Adrenal gland (tissue), 19 donors: ENCODE data around the gene PRRT1B. TPM values are rescaled to one million over a fixed set of nuclear protein-coding genes. Genes with fewer than 3 reads are reported as not detected.

Source experiments
- DNase-seq, 7 donors: peaks; one replicate each; pipeline ENCODE4 v3.0.0-alpha.2; 2019 to 2020
- H3K27ac ChIP-seq, 5 donors: fragments of 200-600 bp; sonication (generic) in 4 of 5; 1 replicate in 3 of 5; 2 replicates in 2 of 5; pipeline versions ENCODE4 v1.5.1 to v1.8.0; 2016 to 2020; ENCODE audit warnings: mild to moderate bottlenecking in 1 of 5
- H3K27me3 ChIP-seq: fragments of 200-600 bp; 2 replicates; pipeline ENCODE4 v1.8.0; 2021
- H3K36me3 ChIP-seq, 2 donors: fragments of 200-600 bp; replicated peaks in 1 of 2; 1 replicate in 1 of 2; 2 replicates in 1 of 2; pipeline versions ENCODE4 v1.5.1 to v1.8.0; 2018 to 2022
- H3K4me1 ChIP-seq, 2 donors: fragments of 200-600 bp; replicated peaks in 1 of 2; 1 replicate in 1 of 2; 2 replicates in 1 of 2; pipeline versions ENCODE4 v1.5.1 to v1.8.0; 2018 to 2021
- H3K4me3 ChIP-seq, 4 donors: fragments of 200-600 bp; sonication (generic) in 3 of 4; one replicate each; pipeline ENCODE4 v1.5.1; 2016 to 2018
- H3K9me3 ChIP-seq, 3 donors: fragments of 200-600 bp; sonication (generic) in 1 of 3; replicated peaks in 1 of 3; 1 replicate in 2 of 3; 2 replicates in 1 of 3; pipeline versions ENCODE4 v1.5.1 to v1.8.0; 2016 to 2021
- POLR2A ChIP-seq, 2 donors: fragments of 450-650 bp; IDR thresholded peaks; one replicate each; pipeline ENCODE4 v1.6.1; 2017; ENCODE audit warnings: antibody characterized with exemption in 2 of 2, mild to moderate bottlenecking in 2 of 2, moderate library complexity in 1 of 2
- WGBS, 4 donors: extraction: QIAGEN DNeasy Blood & Tissue Kit in 2 of 4; methylation state at CpG; one replicate each; pipeline versions ENCODE4 v1.1.5 to v1.1.7; 2013 to 2017; 5-methylcytosine and 5-hydroxymethylcytosine counted together
- intact Hi-C, 2 donors: fragments of 100-400 bp; cut with DNase I; formaldehyde crosslinking; loops; one replicate each; pipeline versions ENCODE4 v1.14.1 to v1.15.0; 2022 to 2023
- long read RNA-seq, 10 donors: library from polyadenylated mRNA in 3 of 10; unstranded in 2 of 10; stranded (forward) in 1 of 10; transcript quantifications; one replicate each; pipeline ENCODE4 v2.0.0 and lab custom pipeline, GENCODE V29; 2021 to 2026
- polyA plus RNA-seq, 3 donors: library from polyadenylated mRNA; stranded (reverse); fragments of 200-250 nt in 2 of 3; fragments of 350-450 nt in 1 of 3; fragmentation: Illumina TruSeq in 1 of 3; extraction: RNeasy Lipid Tissue Mini Kit (QIAGEN cat#74804) in 1 of 3; gene quantifications; one replicate each; pipeline ENCODE4 v1.2.3, GENCODE V29; 2013 to 2014
- total RNA-seq, 9 donors: library from RNA; depleted of rRNA in 4 of 9; stranded (reverse); fragments of >200 nt in 4 of 9; fragments of 120-200 nt in 1 of 9; fragmentation: NEBNext Ultra II Directional in 1 of 9; extraction: Animal tissue kit (Norgen Biotek cat#: 25700) in 1 of 9; gene quantifications; one replicate each; pipeline versions ENCODE4 v1.1.0 to v1.2.4, GENCODE V29; 2013 to 2023
- TF ChIP-seq, protein P1 (sequence below), 6 experiments: fragments of 450-650 bp in 4 of 6; fragments of 200-600 bp in 2 of 6; sonication (generic) in 1 of 6; IDR thresholded peaks; 1 replicate in 5 of 6; 2 replicates in 1 of 6; pipeline versions ENCODE4 v1.5.1 to v1.8.0; 2016 to 2021; ENCODE audit warnings: antibody characterized with exemption in 6 of 6, mild to moderate bottlenecking in 2 of 6, moderate library complexity in 1 of 6
- donor health status: healthy with polysubstance abuse.
- donor health status: Bipolar disorder and iron deficiency.
- donor health status: DM: yes; HTN: yes; CAD: no.
- donor health status: DM: no; HTN: no; CAD: no.
- donor health status: DM: no; HTN: no; CAD: no.
- donor health status: DM: yes; HTN: yes; CAD: no.

Gene PRRT1B
- total RNA-seq (not detected), polyA plus RNA-seq (not detected)
- long read RNA-seq, donor 1 = 0 reads
- long read RNA-seq, donor 2 = 0 reads
- long read RNA-seq, donor 3 = 0 reads
- long read RNA-seq, donor 4 = 0 reads
- long read RNA-seq, donor 5 = 0 reads
- long read RNA-seq, donor 6 = 0 reads
- long read RNA-seq, donor 7 = 0 reads
- long read RNA-seq, donor 8 = 0 reads
- long read RNA-seq, donor 9 = 0 reads
- long read RNA-seq, donor 10 = 0 reads

- Histone ChIP-seq H3K36me3 (no peaks in the 10 kb centered on the region), H3K4me3 (no peak within 1 kb of the TSS)
Measured at GRCh38 chr9:131545003-131545785, at the start of gene PRRT1B. TSS of gene PRRT1B (plus strand) at chr9:131545523. CDS start at chr9:131545616, 93 bp downstream.

DNA sequence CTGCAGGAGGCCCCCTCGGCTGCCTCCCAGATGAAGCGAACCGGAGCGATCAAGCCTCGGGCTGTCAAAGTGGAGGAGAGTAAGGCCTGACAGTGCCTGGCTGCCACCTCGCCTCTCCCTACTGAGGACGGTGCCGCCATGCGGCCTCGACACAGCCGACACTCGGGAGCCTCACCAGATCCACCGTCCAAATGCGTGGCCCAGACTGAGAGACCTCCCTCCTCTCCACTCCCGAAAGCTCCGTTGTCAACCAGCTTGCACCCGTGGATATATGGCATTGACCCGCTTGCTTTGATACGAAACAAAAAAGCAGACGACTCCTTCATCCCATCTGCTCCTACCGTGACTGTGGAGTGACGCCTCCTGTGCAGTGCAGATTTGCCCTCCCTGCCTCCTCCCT, 49.5 kb upstream of the PRRT1B start:
- TF ChIP-seq, protein P1, sequence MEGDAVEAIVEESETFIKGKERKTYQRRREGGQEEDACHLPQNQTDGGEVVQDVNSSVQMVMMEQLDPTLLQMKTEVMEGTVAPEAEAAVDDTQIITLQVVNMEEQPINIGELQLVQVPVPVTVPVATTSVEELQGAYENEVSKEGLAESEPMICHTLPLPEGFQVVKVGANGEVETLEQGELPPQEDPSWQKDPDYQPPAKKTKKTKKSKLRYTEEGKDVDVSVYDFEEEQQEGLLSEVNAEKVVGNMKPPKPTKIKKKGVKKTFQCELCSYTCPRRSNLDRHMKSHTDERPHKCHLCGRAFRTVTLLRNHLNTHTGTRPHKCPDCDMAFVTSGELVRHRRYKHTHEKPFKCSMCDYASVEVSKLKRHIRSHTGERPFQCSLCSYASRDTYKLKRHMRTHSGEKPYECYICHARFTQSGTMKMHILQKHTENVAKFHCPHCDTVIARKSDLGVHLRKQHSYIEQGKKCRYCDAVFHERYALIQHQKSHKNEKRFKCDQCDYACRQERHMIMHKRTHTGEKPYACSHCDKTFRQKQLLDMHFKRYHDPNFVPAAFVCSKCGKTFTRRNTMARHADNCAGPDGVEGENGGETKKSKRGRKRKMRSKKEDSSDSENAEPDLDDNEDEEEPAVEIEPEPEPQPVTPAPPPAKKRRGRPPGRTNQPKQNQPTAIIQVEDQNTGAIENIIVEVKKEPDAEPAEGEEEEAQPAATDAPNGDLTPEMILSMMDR (IDR thresholded peaks at IDR 0.05) = no peak
- TF ChIP-seq POLR2A (IDR thresholded peaks at IDR 0.05) = no peak
- no peak overlapping the region for H3K27ac ChIP-seq
- H3K27me3 ChIP-seq = no peaks in the 10 kb centered on the region
- no peak for DNase-seq
- H3K36me3 ChIP-seq = peaks cover 0 to 90% of the 10 kb centered on the region in 2 donors
- H3K4me3 ChIP-seq = no peak overlapping the region
- 76 to 85% (median 80%) methylated on average over 17 to 22 of the region's 22 CpGs for WGBS, 4 donors
- intact Hi-C loops = no loop called here
- no peaks in the 10 kb centered on the region for H3K9me3 ChIP-seq
- H3K4me1 ChIP-seq = no peaks in the 10 kb centered on the region

More at GRCh38 chr9:131545003-131545785, at the start of gene PRRT1B:
- no peak for DNase-seq
- H3K4me1 ChIP-seq = peaks cover 0 to 8% of the 10 kb centered on the region in 2 donors
- H3K27me3 ChIP-seq = peaks cover 16% of the 10 kb centered on the region
- peaks cover 0 to 13% (median 10%) of the 10 kb centered on the region in 3 donors for H3K9me3 ChIP-seq
- TF ChIP-seq POLR2A (IDR thresholded peaks at IDR 0.05) = no peak
- TF ChIP-seq, protein P1 (IDR thresholded peaks at IDR 0.05) = no peak
- 15 to 41% (median 27%) methylated on average over 18 to 50 of the region's 50 CpGs for WGBS, 4 donors
- intact Hi-C loops = no loop called here
- no peak within 1 kb of the TSS for H3K27ac ChIP-seq

DNA sequence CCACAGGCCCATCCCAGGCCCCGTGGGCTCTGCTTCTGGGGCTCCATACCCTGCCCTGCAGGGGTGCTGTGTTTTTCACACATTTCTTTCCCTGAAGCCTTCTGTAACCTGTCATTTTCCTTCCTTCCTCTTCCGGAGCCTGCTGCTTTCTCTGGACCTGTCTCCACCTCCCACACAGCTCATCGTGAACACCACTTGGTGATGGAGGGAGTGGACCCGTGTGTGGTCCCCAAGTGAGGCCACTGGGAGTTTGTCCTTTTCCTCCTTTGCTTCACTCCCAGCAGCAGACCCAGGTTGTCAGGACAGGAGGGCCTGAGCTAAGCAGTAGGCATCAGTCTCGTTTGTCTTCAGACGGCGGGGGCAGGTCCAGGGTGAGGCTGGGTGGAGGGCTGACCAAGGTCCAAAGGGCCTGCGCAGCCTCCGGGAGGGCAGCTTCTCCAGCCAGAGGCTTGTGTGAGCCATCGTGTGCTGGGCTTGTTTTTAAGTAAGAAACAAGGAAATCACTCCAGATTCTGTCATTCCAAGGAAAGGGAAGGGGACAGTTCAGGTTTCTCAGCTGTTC, 48.4 kb upstream of the PRRT1B start:
- H3K36me3 ChIP-seq = peaks cover 0 to 79% of the 10 kb centered on the region in 2 donors
- 77 to 92% (median 83%) methylated on average over 7 to 10 of the region's 10 CpGs for WGBS, 4 donors
- TF ChIP-seq POLR2A (IDR thresholded peaks at IDR 0.05) = no peak
- TF ChIP-seq, protein P1 (IDR thresholded peaks at IDR 0.05) = no peak

DNA sequence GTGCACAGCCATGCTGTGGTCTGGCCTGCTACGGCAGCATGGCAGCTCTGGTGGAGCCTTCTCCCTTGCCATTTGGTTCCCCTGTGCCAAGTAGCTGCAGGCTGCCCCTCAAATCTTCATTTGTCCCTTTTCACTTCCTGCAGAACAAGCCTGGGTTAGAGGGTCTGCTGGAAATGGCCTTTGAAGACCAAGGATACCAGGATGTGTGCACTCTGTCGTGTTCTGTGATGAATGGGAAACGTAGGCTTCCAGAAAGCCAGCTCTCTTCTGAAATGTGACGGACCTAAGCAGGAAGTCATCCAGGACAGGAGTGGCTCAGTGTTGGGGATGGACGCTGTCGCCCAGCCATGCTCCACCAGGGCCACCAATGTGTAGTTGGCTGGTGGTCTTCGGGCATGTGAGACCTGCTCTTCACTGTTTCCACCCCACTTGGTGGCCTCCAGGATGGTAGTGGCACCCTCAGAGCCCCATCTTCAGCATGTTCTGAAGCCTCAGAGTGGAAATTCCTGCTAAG, 46.0 kb upstream of the PRRT1B start:
- DNase-seq = no peak
- Histone ChIP-seq H3K27ac (no peak overlapping the region), H3K9me3 (no peaks in the 10 kb centered on the region), H3K4me3 (no peak overlapping the region), H3K27me3 (no peaks in the 10 kb centered on the region), H3K4me1 (peaks cover 9 to 10% of the 10 kb centered on the region in 2 donors), H3K36me3 (peaks cover 0 to 55% of the 10 kb centered on the region in 2 donors)
- 85 to 100% (median 87%) methylated on average over 1 to 7 of the region's 7 CpGs for WGBS, 4 donors
- intact Hi-C loops = no loop called here
- TF ChIP-seq, protein P1 (IDR thresholded peaks at IDR 0.05) = no peak
- no peak for TF ChIP-seq POLR2A (IDR thresholded peaks at IDR 0.05)

More for the DNA sequence above, 48.4 kb upstream of the PRRT1B start:
- Histone ChIP-seq H3K4me1 (no peaks in the 10 kb centered on the region), H3K27ac (no peak overlapping the region), H3K4me3 (no peak overlapping the region), H3K27me3 (no peaks in the 10 kb centered on the region), H3K9me3 (no peaks in the 10 kb centered on the region)
- DNase-seq = no peak
- intact Hi-C loops = no loop called here
